ENCODE data around the gene KCNE1.
"Not testable (repeated sequence)": the region's sequence is repeated elsewhere in the genome, so short reads cannot be mapped to it uniquely, and the experiment has no call there.

The KCNE1 gene

DNA sequence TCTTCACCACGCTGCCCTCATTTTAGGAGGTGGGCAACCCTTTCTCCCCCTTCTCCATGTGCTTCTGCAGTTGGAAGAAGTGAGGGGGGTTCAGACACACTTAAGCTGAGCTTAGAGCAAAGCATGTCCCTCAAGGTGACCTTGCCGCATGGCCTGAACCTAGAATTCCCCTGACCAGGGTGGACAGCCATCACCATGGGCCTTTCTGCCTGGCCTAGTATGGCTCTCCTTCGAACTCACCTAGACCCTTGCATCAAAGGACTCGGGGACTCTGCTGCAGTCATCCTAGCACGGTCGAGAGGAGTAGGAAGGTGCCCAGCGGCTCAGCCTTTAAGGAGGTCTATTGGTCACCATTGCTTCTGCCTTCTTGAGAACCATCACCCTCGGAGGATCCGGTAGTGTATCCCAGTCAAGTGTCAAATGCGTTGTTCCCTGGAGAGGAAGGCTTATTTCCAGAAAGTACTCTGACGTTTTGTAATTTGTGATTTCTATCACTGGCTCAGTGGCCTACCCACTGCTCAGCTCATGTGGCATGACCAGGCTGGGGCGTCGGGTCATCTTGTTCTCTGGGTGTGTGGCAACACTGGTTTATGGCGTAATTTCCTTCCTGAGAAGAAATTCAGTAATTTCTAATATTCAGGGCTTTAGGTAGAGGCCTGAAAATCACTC is at the start of gene KCNE1:
KCNE1 (minus strand) TSS at position 424 of the 669 bp plus-strand sequence. CDS start 62,576 bp downstream, outside the sequence.
- no peak for DNase-seq

DNA sequence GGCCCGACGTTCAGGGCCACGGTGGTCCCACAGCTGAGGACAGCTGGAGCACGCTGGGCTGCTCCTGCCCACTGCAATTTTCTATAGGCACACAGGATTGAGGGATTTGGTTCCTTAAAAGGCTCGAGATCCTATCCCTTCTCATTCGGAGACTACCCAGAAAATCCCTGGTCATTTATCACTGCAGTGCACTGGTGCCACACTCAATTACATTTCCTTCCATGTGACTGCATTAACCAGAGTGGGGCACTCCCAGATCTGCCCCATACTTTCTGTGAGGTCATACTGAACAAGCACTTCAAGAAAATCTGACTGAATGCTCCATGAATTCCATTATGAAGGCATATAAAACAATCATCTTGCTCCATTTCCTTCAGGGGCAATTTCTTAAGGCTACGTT is 49.8 kb upstream of the KCNE1 start:
- DNase-seq, result no peak

DNA sequence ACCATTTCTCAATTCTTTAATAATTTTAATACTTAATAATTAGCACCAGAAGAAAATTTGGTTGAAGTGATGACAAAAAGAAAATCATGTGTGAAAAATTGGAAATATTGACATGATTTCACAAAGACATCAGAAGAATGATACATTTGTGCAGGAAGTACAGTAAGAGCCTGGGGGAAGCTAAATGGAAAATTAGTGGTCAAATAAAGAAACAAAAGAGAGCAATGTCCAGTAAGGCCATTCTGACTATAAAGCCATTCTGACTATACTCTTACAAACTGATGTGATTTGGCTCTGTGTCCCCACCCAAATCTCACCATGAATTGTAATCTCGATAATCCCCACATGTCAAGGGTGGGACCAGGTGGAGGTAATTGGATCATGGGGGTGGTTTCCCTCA is 48.6 kb upstream of the KCNE1 start:
- DNase-seq, result no peak

DNA sequence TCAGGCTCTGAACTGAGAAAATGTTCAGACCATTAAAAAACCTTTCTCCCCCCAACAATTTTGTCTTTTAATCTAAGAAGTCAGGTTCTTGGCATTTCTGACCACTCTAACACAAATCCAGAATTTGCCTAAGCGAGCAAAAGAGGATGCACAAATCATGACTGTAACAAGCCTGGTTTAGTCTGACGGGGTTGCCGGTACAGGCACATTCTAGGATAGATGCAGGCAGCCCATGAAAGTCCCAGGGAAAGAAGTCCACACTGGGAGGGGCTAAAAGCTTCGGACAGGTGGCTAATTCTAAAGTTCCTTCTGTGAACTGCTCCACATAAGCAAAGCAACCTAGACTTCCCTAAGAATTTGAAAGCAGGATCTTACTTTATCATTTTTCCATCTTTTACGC is 48.0 kb upstream of the KCNE1 start:
- no peak for DNase-seq

DNA sequence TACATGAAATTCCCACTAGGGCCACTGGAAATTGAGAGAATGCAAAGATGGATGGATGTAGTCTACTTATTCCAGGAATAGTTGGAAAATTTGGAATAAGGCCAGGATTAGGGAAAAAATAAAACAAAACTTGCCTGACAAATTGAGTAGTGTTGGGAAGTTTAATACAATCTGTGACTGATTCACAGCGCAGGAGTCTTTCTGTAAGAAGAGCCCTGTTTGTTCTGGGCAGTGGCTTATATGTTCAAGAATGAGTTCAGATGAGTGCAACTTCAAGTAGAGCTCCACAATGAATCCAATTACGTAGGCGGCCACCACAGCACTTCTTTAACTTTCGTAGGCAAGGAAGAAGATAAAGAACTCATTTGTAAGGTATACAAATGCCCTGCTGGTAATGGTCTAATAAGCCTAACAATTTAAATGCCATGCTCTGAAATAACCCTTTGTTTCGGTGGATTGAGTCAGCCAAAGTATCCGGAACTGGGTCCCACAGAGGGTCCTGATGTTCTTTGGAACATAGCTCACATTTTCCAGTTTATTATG is 47.1 kb upstream of the KCNE1 start:
- DNase-seq, result no peak

DNA sequence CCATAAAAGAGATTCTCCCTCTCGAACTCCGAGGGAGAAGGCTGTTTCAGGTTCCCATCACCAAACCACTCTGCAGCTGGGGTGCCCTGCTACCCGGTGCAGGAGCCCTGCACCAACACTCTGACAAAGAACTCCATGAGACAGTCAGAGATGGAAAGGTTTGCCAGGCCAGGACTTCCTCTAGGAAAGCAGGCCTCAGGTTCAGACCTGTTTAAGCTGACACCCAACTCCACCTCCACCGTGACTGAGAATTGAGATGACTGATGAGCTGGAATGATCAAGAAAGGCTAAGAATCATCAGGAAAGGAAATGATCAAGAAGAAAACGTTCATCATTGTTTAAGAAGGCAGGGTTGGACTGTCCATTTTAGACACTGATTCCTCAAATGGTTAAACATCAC is 46.2 kb upstream of the KCNE1 start:
- DNase-seq, result no peak

DNA sequence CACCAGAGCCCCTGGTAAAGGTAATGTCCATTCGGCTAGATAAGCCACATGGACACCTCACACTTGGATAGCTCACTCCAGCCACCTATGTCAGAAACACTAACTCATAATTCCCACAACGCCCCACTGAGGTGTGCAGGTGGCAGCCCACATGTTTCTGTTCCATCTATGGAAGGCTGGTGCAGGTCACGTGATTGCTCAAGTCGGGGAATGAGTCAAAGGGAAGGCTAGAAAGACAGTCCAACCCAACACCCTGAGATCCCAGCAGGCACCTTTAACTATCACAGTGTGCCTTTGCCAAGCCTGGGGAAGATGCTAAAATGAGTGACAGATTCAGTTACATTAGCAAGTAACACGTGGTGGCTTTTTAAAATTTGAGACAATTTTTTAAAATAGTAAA is 45.3 kb upstream of the KCNE1 start:
- DNase-seq, result no peak

DNA sequence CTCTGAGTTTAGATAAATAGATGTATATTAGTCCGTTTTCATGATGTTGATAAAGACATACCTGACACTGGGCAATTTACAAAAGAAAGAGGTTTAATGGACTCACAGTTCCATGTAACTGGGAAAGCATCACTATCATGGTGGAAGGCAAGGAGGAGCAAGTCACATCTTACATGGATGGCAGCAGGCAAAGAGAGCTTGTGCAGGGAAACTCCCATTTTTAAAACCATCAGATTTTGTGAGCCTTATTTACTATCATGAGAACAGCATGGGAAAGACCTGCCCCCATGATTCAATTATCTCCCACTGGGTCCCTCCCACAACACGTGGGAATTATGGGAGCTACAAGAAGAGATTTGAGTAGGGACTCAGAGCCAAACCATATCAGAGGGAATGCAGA is 42.7 kb upstream of the KCNE1 start:
- DNase-seq, result not testable (repeated sequence)

DNA sequence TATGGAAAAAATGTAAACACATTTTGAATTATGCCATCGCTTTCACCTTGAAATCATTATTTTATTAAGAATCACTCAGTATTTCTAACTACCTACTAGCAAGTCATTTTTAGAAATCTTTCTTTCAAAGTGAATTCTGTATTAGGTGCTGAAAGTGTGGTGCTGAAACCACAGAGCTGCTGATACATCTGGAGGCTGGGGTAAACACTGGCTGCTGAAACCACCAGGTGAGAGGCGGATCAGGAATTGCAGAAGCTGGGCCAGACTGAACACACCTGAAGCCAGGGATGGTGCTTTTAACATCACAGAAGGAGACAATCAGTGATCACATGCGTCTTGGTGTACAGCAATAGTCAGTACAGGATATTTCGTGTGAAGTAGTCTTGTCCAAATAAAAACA is 42.2 kb upstream of the KCNE1 start:
- DNase-seq, result no peak

DNA sequence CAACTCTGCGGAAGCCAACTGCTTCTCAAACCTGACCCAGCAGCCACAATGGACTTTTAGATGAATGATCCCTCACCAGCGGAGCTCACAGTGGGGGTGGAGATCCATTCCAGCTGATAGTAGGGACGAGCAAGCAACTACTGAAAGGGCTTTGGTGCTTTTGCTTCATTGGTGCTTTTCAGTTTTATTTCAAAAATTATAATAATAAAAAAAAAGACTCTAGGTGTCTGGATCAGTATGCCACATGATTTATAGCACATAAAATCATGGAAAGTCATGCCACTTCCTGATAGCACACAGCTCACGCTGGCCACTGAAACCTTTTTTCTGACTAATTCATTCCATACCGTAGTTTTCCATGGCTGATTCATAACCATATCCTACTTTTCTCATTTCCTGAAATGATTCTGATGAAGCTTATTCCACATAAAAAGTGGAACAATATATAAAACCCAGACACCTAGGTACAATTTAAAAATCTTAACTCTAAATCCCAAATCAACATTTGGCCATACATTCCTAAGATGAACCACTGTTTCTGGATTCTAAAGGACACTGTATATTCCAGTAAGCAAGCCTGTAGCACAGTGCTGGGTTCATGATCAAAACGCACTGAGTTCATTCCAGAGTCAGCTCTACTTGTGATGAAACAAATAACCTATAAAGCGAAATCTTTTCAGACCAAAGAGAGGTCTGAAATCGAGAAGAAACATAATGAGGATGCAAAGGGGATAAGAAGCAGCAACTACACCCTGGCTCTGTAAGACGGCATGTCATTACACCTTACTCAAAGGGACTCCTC is 41.3 kb upstream of the KCNE1 start:
- no peak for DNase-seq

DNA sequence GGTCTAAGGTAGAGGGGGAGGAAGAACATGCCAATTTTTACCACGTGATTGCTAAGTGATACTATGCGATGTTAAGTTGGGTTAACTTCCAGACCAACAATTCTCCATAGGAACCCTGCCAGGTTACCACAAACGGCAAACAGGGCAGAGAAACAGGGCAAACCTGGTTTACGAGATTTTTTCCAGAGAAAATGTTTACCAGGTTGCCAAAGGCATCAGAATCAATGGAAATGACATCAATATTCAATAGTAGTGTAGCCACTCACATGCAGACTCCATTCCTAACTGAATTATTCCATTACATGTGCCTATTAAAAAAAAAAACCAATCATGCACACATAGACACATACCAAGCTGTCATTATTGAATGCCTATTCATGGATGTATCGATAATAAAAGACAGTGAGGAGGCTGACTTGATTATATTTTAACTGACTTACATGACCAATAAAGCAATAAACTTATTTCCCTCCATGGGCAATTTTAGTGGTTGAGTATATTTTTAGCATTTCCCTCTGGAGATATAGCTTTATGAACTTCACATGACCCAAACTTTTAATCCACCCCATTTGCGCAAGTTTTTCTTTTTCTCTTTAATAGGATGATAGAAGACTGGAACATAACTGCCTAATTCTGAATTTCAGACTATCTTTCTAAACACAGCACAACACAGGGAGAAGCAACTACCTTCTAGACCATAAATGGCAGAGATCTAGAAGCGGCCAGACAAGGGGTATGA is 40.5 kb upstream of the KCNE1 start:
- no peak for DNase-seq

DNA sequence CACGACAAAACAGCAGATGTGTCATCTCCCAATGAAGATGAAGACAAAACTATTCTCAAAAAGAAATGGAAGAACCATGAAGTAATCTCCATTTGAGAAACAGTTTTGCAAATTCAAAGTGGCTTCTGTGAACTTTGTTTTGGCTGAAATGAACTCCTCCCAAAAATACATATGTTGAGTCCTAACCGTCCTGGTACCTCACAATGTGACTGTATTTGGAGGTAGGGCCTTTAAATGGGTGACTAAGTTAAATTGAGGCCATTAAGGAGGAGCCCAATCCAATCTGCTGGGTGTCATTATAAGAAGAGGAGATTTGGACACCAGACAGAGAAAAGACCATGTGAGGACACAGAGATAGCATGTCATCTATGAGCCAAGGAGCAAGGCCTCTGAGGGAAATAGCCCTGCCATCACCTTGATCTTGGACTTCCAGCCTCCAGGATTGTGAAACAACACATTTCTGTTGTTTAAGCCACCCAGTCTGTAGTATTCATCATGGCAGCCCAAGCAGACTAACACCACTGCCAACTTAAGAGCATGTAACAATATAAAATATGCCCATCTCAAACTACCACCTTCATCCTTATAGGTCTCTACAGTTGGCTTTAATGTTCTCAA is 38.3 kb upstream of the KCNE1 start:
- DNase-seq, result no peak

DNA sequence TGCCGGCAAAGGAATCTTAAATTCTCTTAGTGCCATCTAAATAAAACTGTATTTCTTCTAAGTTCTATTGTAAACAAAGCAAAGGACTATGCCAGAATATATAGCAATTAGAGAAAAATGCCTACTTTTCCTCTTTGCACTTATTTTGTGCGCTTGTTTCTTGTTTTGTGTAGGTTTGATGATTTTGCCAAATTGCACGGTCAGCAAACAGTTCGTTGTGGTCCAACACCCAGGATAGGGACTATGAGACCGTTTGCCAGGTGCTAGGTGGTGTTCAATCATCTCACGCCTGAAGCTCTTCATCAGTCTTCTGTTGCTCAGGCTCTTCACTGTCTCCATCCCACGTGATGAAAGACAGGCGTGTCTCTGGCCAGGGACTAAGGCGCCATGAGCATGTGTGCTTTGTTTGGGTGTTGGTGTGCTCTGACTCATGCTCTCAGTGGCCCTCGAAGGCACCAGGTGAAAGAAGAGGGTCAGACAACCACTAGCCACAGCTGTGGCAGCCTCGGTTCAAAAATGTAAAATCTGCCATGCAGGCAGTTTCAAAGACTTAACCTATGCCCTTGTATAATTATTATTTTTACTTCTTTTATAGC is 36.9 kb upstream of the KCNE1 start:
- no peak for DNase-seq

DNA sequence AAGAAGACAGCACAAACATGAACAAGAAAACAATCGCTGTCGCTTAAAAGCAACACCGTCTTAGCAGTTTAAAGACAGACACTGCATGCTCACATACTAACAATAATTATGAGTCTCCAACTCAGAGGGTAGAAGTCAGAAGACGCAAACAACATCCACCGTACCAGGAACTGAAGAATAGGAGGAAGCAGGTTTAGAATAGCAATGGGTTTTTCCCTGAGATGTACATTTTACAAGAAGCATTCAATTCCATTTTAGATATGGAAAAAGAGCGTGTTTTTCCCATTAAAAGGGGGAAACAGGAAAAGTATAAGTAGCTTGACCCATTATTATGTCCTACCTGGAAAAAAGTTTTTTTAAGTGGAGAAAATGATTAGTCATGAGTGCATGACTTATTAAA is 34.5 kb upstream of the KCNE1 start:
- no peak for DNase-seq

DNA sequence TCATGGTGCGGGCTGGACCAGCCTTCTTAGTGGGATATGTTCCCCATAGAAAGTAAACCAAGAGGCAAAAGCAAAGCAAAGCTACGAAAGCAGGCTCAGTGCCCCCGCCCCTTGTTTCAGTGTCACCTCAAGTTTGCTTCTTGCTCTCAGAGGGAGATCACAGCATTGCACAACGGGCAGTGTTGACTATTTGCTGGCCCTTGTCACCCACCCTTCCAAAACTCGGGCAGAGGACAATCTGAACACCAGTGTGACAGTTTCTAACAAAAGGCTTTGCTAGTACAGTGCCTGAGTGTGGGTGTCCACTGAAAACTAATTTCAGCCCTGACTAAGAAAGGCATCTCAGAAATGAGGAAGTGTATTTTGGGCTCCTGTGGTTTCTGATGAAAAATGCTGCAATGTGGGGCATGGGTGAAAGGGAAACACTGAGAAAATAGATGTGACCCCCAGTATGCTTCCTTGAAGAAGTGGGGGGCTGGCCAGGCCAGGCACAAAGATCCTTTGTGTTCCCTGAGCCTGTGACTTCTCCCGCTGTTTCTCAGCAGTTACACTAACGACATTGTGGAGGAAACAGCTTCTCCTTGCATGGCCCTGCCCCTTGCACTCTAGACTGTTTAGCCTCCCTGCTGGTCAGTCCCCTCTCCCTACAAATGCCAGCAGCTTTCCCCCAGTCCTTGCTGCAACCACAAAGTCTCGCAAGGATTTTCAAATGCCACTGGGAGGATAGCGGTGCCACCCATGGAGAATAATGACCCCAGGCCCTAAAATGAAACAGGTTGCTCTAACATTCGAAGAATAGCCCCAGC is 33.3 kb upstream of the KCNE1 start:
- no peak for DNase-seq

DNA sequence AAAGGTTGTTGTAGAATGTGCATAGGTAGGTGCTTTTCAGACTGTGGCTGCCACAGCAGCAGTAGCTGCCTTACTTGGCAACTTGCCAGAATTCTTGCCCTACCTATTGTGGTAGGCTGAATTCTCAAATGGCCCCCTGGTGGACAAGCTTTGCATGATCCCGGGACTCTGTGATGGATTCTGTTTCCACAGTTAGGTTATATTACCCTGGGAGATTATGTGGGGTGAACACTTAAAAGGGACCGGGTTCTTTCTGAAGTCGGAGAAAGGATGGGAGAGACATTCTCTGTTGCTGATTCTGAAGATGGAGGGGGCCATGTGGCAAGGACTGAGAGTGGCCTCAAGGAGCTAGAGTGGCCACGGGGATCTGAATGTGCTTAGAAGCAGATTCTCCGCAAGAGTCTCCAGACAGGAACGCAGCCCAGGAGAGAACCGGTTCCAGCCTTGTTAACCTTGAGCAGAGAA is 32.1 kb upstream of the KCNE1 start:
- no peak for DNase-seq

DNA sequence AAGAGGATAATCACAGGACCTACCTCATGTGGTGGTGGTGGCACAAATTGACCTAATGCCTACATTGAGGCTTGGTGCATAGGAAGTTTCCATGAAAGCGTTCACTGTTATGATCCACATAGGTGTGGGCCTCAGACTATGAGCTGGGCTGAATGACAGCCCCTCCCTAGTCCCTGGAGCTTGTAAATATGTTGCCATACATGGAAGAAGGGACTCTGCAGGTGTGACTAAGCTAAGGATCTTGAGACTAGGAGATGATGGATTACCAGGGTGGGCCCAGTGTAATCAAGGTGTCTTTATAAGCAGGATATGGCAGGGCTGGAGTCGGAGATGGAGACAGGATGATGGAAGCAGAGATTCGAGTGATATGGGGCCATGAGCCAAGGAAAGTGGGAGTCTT is 31.0 kb upstream of the KCNE1 start:
- no peak for DNase-seq

DNA sequence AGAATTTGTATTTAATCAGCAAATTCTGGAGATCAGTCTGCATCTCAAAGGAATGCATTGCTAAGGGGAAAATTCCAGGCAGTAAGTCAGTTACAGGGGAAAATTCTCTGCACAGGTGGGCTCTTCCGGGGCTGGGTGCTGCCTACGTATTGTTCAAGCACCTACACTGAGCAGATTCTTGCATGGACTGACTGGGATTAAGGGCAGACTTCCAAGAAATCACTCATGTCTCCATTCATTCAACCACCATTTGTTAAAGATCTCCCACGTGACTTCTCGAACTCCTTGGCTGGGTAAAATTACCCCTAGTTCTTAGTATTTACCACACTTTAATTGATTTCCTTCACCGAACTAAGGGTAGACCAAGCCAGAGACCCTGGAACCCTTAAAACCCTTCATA is 28.2 kb upstream of the KCNE1 start:
- no peak for DNase-seq

DNA sequence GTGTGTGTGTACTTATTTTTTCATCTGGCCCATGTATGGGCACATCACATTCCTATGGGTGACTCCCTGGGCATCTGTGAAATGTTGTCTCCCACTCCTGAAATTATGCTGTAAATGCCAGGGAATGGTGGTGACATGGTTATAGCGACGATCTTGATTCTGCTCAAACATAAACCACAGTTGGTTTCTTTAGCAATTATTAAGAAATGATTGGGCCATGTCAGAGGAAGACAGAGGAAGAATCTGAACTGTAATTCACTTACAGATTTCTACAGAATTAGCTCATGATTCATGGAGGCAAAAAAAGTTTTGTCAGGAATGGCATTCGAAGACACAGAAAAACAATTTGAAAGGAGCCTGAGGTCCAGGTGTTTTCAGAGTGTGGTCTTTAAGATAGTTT is 25.8 kb upstream of the KCNE1 start:
- DNase-seq, result no peak

DNA sequence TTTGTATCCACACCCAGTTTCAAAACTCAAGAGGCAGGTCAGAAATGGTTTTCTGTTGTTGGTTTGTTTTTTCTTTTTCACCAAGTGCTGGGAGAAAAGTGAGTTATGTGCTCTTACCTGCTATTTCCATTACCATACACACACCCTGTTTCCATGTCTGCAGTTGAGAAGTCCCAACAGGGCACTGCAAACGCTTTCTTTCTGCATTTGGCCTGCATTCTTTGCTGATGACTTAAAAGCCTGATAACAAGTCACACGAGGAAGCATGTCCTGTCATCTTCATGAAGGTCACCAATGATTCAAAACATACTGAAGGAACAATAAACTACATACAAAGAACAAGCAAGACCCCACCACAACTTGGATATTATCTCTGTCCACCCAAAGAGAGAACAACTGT is 24.8 kb upstream of the KCNE1 start:
- DNase-seq, result no peak

DNA sequence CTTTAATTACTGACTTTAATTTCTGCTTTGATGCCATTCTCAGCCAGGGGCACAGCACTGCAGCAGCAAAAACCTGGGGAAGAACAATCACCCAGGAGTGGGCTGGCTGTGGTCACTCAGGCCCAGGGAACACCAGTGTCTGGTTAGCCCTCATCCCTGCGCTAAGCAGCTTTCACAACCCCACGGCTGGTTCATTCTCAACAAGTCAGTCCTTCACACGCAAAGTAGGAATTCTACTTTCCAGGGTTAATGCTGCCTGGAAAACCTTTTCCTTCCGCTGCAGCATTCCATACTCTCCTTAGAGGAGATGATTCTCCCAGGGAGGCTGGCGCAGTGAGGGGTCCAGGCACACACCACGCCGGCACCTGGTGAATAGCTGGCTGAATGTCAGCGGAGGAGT is 24.3 kb upstream of the KCNE1 start:
- DNase-seq, result no peak

DNA sequence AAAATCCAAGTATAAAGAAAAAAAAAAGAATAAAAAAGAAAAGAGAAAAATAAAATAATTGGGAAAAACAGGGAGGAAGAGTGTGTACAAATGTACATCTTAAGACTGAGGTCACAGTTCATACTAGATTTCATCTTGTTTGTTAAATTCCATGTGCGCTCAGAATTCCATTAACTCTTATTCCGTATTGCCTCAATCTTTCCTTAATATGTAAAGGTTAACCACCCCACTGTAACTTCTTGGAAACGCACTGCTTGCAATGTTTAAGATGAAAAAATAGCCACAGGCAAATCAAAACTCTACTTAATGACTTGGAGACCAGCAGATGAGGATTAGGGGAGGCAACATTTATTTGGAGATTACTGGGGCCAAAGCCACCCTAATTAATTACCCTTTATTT is 23.9 kb upstream of the KCNE1 start:
- no peak for DNase-seq
